ENCODE data around the gene SLC9A8.

- no peak for TF ChIP-seq CTCF (IDR thresholded peaks at IDR 0.05)
- no peak for TF ChIP-seq POLR2A (IDR thresholded peaks at IDR 0.05)
- TF ChIP-seq EP300 (IDR thresholded peaks at IDR 0.05), result no peak
Observed at GRCh38 chr20:49821381-49821780, 8.8 kb downstream of the SLC9A8 start.

Data from tibial nerve (tissue), 4 donors.